IMR-90 (cell line): Measurements from ENCODE around the gene TPMT. TPM values are rescaled to one million over a fixed set of nuclear protein-coding genes. Genes with fewer than 3 reads are reported as not detected.
A peak's percentile ranks its signal among the peaks of the same experiment; 100 is the strongest.

Source experiments
- ATAC-seq: fragments of 200-7000 bp; cut with Tn5 transposase; 2 replicates; pipeline ENCODE4 v1.9.1; 2020; ENCODE audit warnings: low read depth, mild to moderate bottlenecking, moderate library complexity
- BruUV-seq: library from RNA; stranded (reverse); fragments of 400-500 nt; replicated peaks from 2 replicates; lab custom pipeline; 2021; lab: Mats Ljungman, UMichigan
- CTCF ChIA-PET: fragments of 300-600 bp; formaldehyde crosslinking; extraction: SDS; loops from one replicate; lab custom pipeline; 2021; ENCODE audit warnings: antibody characterized with exemption; lab: Yijun Ruan, JAX
- POLR2A ChIA-PET: fragments of 300-600 bp; sonication (Branson Sonifier 250); formaldehyde crosslinking; loops from one replicate; lab custom pipeline; 2022; ENCODE audit warnings: antibody characterized with exemption; ENCODE audit not compliant: unreplicated experiment; lab: Charles Lee
- DNase-seq: peaks from one replicate; pipeline ENCODE4 v3.0.0; 2013
- H2AFZ ChIP-seq: replicated peaks from 2 replicates; pipeline ENCODE3; 2013; ENCODE audit warnings: low read length, mild to moderate bottlenecking; ENCODE audit not compliant: poor library complexity
- H2AK5ac ChIP-seq: 2 replicates; pipeline ENCODE4 v1.6.1; 2013; ENCODE audit warnings: low read depth, low read length, inconsistent platforms
- H2AK9ac ChIP-seq: replicated peaks from 2 replicates; pipeline ENCODE3; 2013; ENCODE audit warnings: mild to moderate bottlenecking, low read depth, low read length, moderate library complexity; ENCODE audit not compliant: poor library complexity
- H2BK120ac ChIP-seq: 2 replicates; pipeline ENCODE4 v1.6.1; 2013; ENCODE audit warnings: low read depth, low read length, inconsistent platforms
- H2BK15ac ChIP-seq: 3 replicates; pipeline ENCODE4 v1.6.1; 2013; ENCODE audit warnings: low read depth, low read length, inconsistent platforms
- H2BK20ac ChIP-seq: 2 replicates; pipeline ENCODE4 v1.6.1; 2013; ENCODE audit warnings: low read depth, mild to moderate bottlenecking, inconsistent platforms, low read length, moderate library complexity
- H2BK5ac ChIP-seq: 2 replicates; pipeline ENCODE4 v1.6.1; 2013; ENCODE audit warnings: mild to moderate bottlenecking, low read depth, low read length, inconsistent platforms; ENCODE audit not compliant: poor library complexity, severe bottlenecking
- H3K14ac ChIP-seq: replicated peaks from 2 replicates; pipeline ENCODE4 v1.6.1; 2013; ENCODE audit warnings: low read depth, low read length, inconsistent platforms
- H3K18ac ChIP-seq: 2 replicates; pipeline ENCODE4 v1.6.1; 2013; ENCODE audit warnings: low read depth, low read length, control low read depth
- H3K23ac ChIP-seq: 2 replicates; pipeline ENCODE4 v1.6.1; 2013; ENCODE audit warnings: low read depth, low read length, inconsistent platforms
- H3K27ac ChIP-seq: 2 replicates; pipeline ENCODE4 v1.5.1; 2013; ENCODE audit warnings: mild to moderate bottlenecking, control low read depth, low read length; ENCODE audit not compliant: insufficient read depth
- H3K27me3 ChIP-seq: 2 replicates; pipeline ENCODE4 v1.6.1; 2013; ENCODE audit warnings: low read length; ENCODE audit not compliant: control insufficient read depth, insufficient read depth
- H3K36me3 ChIP-seq: 2 replicates; pipeline ENCODE4 v1.6.1; 2013; ENCODE audit warnings: low read length, mixed read lengths; ENCODE audit not compliant: control insufficient read depth, insufficient read depth
- H3K4ac ChIP-seq: 2 replicates; pipeline ENCODE4 v1.6.1; 2013; ENCODE audit warnings: low read depth, low read length, inconsistent platforms
- H3K4me1 ChIP-seq: 2 replicates; pipeline ENCODE4 v1.6.1; 2013; ENCODE audit warnings: low read length, mixed read lengths; ENCODE audit not compliant: control insufficient read depth, insufficient read depth
- H3K4me2 ChIP-seq: 2 replicates; pipeline ENCODE4 v1.6.1; 2013; ENCODE audit warnings: low read depth, mild to moderate bottlenecking, control low read depth, low read length, moderate library complexity
- H3K4me3 ChIP-seq: 2 replicates; pipeline ENCODE4 v1.5.1; 2013; ENCODE audit warnings: low read depth, mild to moderate bottlenecking, control low read depth, low read length, moderate library complexity; ENCODE audit not compliant: insufficient read depth
- H3K56ac ChIP-seq: 2 replicates; pipeline ENCODE4 v1.6.1; 2013; ENCODE audit warnings: low read length, inconsistent platforms; ENCODE audit not compliant: insufficient read depth; ENCODE audit errors: extremely low read depth
- H3K79me1 ChIP-seq, 2 experiments: 2 replicates each; pipeline ENCODE4 v1.6.1; 2013; ENCODE audit warnings: low read length in 2 of 2, inconsistent platforms in 1 of 2, low read depth in 1 of 2
- H3K9ac ChIP-seq: 2 replicates; pipeline ENCODE4 v1.6.1; 2013; ENCODE audit warnings: low read depth, low read length, control low read depth
- H3K9me1 ChIP-seq: 2 replicates; pipeline ENCODE4 v1.6.1; 2013; ENCODE audit warnings: low read length, inconsistent platforms; ENCODE audit not compliant: insufficient read depth
- H3K9me3 ChIP-seq: 2 replicates; pipeline ENCODE4 v1.6.1; 2013; ENCODE audit warnings: low read length; ENCODE audit not compliant: control insufficient read depth, insufficient read depth
- H4K20me1 ChIP-seq: 2 replicates; pipeline ENCODE4 v1.6.1; 2013; ENCODE audit warnings: low read length, inconsistent platforms; ENCODE audit not compliant: insufficient read depth
- H4K5ac ChIP-seq: 2 replicates; pipeline ENCODE4 v1.6.1; 2013; ENCODE audit warnings: mild to moderate bottlenecking, low read depth, low read length, control low read depth
- H4K8ac ChIP-seq, 2 experiments: 2 replicates each; pipeline ENCODE4 v1.6.1; 2013; ENCODE audit warnings: low read depth in 2 of 2, low read length in 2 of 2, control low read depth in 1 of 2, inconsistent platforms in 1 of 2
- H4K91ac ChIP-seq: 2 replicates; pipeline ENCODE4 v1.6.1; 2013; ENCODE audit warnings: low read depth, low read length, inconsistent platforms; ENCODE audit not compliant: insufficient read depth
- BHLHE40 ChIP-seq: fragments of 150-350 bp; IDR thresholded peaks from 2 replicates; pipeline ENCODE4 v1.6.1; 2016; ENCODE audit warnings: mild to moderate bottlenecking, low read depth, low read length
- CEBPB ChIP-seq: IDR thresholded peaks from 2 replicates; pipeline ENCODE4 v1.6.1; 2012; ENCODE audit warnings: low read depth, low read length, improper control_type of control experiment
- CHD1 ChIP-seq: IDR thresholded peaks from 2 replicates; pipeline ENCODE4 v1.6.1; 2012; ENCODE audit warnings: low read depth, low read length, improper control_type of control experiment
- FOS ChIP-seq: fragments of 150-350 bp; IDR thresholded peaks from 2 replicates; pipeline ENCODE4 v1.6.1; 2016; ENCODE audit warnings: low read depth, low read length
- MAFK ChIP-seq: IDR thresholded peaks from 2 replicates; pipeline ENCODE4 v1.6.1; 2012; ENCODE audit warnings: low read depth, low read length, improper control_type of control experiment
- MAZ ChIP-seq: IDR thresholded peaks from 2 replicates; pipeline ENCODE4 v1.6.1; 2012; ENCODE audit warnings: low read depth, mild to moderate bottlenecking, low read length, improper control_type of control experiment, moderate library complexity, borderline replicate concordance
- MXI1 ChIP-seq: IDR thresholded peaks from 2 replicates; pipeline ENCODE4 v1.6.1; 2012; ENCODE audit warnings: low read depth, mild to moderate bottlenecking, low read length, moderate library complexity, borderline replicate concordance
- NFE2L2 ChIP-seq: fragments of 150-350 bp; IDR thresholded peaks from 2 replicates; pipeline ENCODE4 v1.6.1; 2016; ENCODE audit warnings: low read depth, mild to moderate bottlenecking, low read length
- POLR2A ChIP-seq: IDR thresholded peaks from 2 replicates; pipeline ENCODE4 v1.6.1; 2012; ENCODE audit warnings: mild to moderate bottlenecking, low read depth, low read length
- RAD21 ChIP-seq: IDR thresholded peaks from 2 replicates; pipeline ENCODE4 v1.6.1; 2012; ENCODE audit warnings: low read length, improper control_type of control experiment
- RCOR1 ChIP-seq: IDR thresholded peaks from 2 replicates; pipeline ENCODE4 v1.6.1; 2012; ENCODE audit warnings: mild to moderate bottlenecking, low read length, improper control_type of control experiment; ENCODE audit not compliant: insufficient replicate concordance
- RFX5 ChIP-seq: IDR thresholded peaks from 2 replicates; pipeline ENCODE4 v1.8.0; 2012; ENCODE audit warnings: low read depth, mild to moderate bottlenecking, low read length, moderate library complexity
- SMC3 ChIP-seq: fragments of 150-350 bp; IDR thresholded peaks from 2 replicates; pipeline ENCODE4 v1.6.1; 2016; ENCODE audit warnings: low read depth, mild to moderate bottlenecking, antibody characterized with exemption, low read length, moderate library complexity
- WGBS, 2 experiments: methylation state at CpG; one replicate each; pipeline versions ENCODE4 v1.1.5 to v1.1.7; 2013; ENCODE audit warnings: missing lambda C conversion rate in 2 of 2; ENCODE audit not compliant: insufficient read length in 1 of 2; ENCODE audit errors: extremely low coverage in 2 of 2; 5-methylcytosine and 5-hydroxymethylcytosine counted together
- dilution Hi-C: fragments of 300-500 bp; cut with HindIII; formaldehyde crosslinking; loops from one replicate; pipeline ENCODE4 v1.14.3; 2018; ENCODE audit warnings: low sequenced_read_pairs; ENCODE audit not compliant: unreplicated experiment
- in situ Hi-C: fragments of 300-500 bp; cut with MboI; formaldehyde crosslinking; loops from 3 replicates; pipeline ENCODE4 v1.14.3; 2019; ENCODE audit warnings: low sequenced_read_pairs, inconsistent platforms, mixed read lengths
- intact Hi-C: fragments of 100-400 bp; cut with micrococcal nuclease; formaldehyde crosslinking; loops from 2 replicates; pipeline ENCODE4 v1.10.0; 2022
- polyA plus RNA-seq, 3 experiments: library from polyadenylated mRNA; depleted of rRNA; stranded (reverse); fragments of >200 nt; gene quantifications; 2 replicates each; pipeline ENCODE4 v1.2.3, GENCODE V29; 2012; ENCODE audit warnings: low replicate concordance in 1 of 3
- total RNA-seq: library from RNA; depleted of rRNA; stranded (reverse); fragments of >200 nt; gene quantifications from 2 replicates; pipeline ENCODE4 v1.2.3, GENCODE V29; 2012
- TF ChIP-seq, protein P1 (sequence below): fragments of 150-350 bp; IDR thresholded peaks from 2 replicates; pipeline ENCODE4 v1.6.1; 2016; ENCODE audit warnings: low read depth, mild to moderate bottlenecking, low read length, moderate library complexity, borderline replicate concordance
- TF ChIP-seq, protein P2 (sequence below): fragments of 150-350 bp; IDR thresholded peaks from 2 replicates; pipeline ENCODE4 v1.6.1; 2017; ENCODE audit warnings: mild to moderate bottlenecking, antibody characterized with exemption, low read length, low read depth
- TF ChIP-seq, protein P3 (sequence below): conservative IDR thresholded peaks from 2 replicates; pipeline ENCODE4 v1.5.1; 2012; ENCODE audit warnings: mild to moderate bottlenecking, low read depth, low read length, improper control_type of control experiment

Gene TPMT
- total and polyA plus RNA-seq, 2 of the 4 experiments (the other 2 are of a cell fraction), result 10.8 to 14.1 TPM

GRCh38 chr6:18126121-18126520 lies 28.8 kb downstream of the TPMT start:
- Histone ChIP-seq H3K14ac (no peak overlapping the region), H3K36me3 (peaks cover 1% of the 10 kb centered on the region; the same call in 1 of the 2 replicates), H3K9me1 (peaks cover 4% of the 10 kb centered on the region; the same call in 1 of the 2 replicates), H2BK20ac (no peak overlapping the region), H2AK5ac (no peak overlapping the region), H3K4me3 (no peak overlapping the region), H3K27me3 (no peaks in the 10 kb centered on the region), H3K9me3 (no peaks in the 10 kb centered on the region), H2BK5ac (no peak overlapping the region), H3K27ac (no peak overlapping the region), H3K4ac (no peak overlapping the region), H4K8ac (peak overlapping the region in 1 of 2 experiments; percentile 38; a peak in 1 of 4 replicates), H4K5ac (no peak overlapping the region), H3K23ac (no peak overlapping the region), H2AK9ac (peak overlapping the region; percentile 51), H3K18ac (no peak overlapping the region), H3K4me1 (peaks cover 6% of the 10 kb centered on the region), H3K4me2 (no peak overlapping the region), H3K9ac (no peak overlapping the region), H2AFZ (no peak overlapping the region), H4K91ac (no peak overlapping the region), H3K56ac (no peak overlapping the region), H3K79me1 (peaks cover 5 to 12% of the 10 kb centered on the region in 2 experiments; a peak in 2 of 4 replicates), H2BK120ac (no peak overlapping the region), H2BK15ac (no peak overlapping the region), H4K20me1 (no peaks in the 10 kb centered on the region)
- TF ChIP-seq MAZ, result no peak
- no peak for TF ChIP-seq SMC3
- no peak for TF ChIP-seq NFE2L2
- TF ChIP-seq MAFK, result no peak
- no peak for TF ChIP-seq RCOR1
- TF ChIP-seq BHLHE40, result no peak
- TF ChIP-seq, protein P1, sequence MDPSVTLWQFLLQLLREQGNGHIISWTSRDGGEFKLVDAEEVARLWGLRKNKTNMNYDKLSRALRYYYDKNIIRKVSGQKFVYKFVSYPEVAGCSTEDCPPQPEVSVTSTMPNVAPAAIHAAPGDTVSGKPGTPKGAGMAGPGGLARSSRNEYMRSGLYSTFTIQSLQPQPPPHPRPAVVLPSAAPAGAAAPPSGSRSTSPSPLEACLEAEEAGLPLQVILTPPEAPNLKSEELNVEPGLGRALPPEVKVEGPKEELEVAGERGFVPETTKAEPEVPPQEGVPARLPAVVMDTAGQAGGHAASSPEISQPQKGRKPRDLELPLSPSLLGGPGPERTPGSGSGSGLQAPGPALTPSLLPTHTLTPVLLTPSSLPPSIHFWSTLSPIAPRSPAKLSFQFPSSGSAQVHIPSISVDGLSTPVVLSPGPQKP, result no peak
- TF ChIP-seq, protein P2, sequence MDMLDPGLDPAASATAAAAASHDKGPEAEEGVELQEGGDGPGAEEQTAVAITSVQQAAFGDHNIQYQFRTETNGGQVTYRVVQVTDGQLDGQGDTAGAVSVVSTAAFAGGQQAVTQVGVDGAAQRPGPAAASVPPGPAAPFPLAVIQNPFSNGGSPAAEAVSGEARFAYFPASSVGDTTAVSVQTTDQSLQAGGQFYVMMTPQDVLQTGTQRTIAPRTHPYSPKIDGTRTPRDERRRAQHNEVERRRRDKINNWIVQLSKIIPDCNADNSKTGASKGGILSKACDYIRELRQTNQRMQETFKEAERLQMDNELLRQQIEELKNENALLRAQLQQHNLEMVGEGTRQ, result no peak
- TF ChIP-seq RFX5, result no peak
- no peak for TF ChIP-seq MXI1
- no peak for TF ChIP-seq POLR2A
- no peak for TF ChIP-seq RAD21
- TF ChIP-seq FOS, result no peak
- no peak for TF ChIP-seq CEBPB
- TF ChIP-seq, protein P3, sequence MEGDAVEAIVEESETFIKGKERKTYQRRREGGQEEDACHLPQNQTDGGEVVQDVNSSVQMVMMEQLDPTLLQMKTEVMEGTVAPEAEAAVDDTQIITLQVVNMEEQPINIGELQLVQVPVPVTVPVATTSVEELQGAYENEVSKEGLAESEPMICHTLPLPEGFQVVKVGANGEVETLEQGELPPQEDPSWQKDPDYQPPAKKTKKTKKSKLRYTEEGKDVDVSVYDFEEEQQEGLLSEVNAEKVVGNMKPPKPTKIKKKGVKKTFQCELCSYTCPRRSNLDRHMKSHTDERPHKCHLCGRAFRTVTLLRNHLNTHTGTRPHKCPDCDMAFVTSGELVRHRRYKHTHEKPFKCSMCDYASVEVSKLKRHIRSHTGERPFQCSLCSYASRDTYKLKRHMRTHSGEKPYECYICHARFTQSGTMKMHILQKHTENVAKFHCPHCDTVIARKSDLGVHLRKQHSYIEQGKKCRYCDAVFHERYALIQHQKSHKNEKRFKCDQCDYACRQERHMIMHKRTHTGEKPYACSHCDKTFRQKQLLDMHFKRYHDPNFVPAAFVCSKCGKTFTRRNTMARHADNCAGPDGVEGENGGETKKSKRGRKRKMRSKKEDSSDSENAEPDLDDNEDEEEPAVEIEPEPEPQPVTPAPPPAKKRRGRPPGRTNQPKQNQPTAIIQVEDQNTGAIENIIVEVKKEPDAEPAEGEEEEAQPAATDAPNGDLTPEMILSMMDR, result no peak
- no peak for TF ChIP-seq CHD1
- in situ Hi-C loops, result no loop called here
- ATAC-seq (no peak), DNase-seq (no peak)
- intact Hi-C loops, result no loop called here
- BruUV-seq, result no TSS peak
- ChIA-PET CTCF (interaction anchor here (0.6 to 0.9 kb wide), 2 partner anchors 13 to 222 kb away, joined by 3 to 5 read pairs; no protein-coding TSS in a partner anchor), POLR2A (no interaction called here)
- WGBS, 2 experiments, result 81% methylated on average over 3 of the region's 5 CpGs; no CpG with 5 or more reads in 1 of the 2 experiments
- dilution Hi-C loops, result no loop called here
